HG03159 (cell line): ENCODE results near the gene MSI2.

Experiments used
- ATAC-seq: cut with Tn5 transposase; IDR thresholded peaks from one replicate; pipeline ENCODE4 v1.9.1; 2021; ENCODE audit warnings: mild to moderate bottlenecking, moderate library complexity; ENCODE audit not compliant: unreplicated experiment

Gene MSI2

GRCh38 chr17:57531648-57532504 lies 275.6 kb downstream of the MSI2 start:
- ATAC-seq = no peak

GRCh38 chr17:57532556-57532955 lies 276.2 kb downstream of the MSI2 start:
- no peak for ATAC-seq

- ATAC-seq = no peak
Observed at GRCh38 chr17:57532966-57533365, 276.6 kb downstream of the MSI2 start.

- ATAC-seq = no peak
Observed at GRCh38 chr17:57533684-57534305, 277.5 kb downstream of the MSI2 start.

GRCh38 chr17:57534863-57535248 lies 278.5 kb downstream of the MSI2 start:
- ATAC-seq = no peak

- no peak for ATAC-seq
Observed at GRCh38 chr17:57535249-57535966, 279.1 kb downstream of the MSI2 start.

GRCh38 chr17:57536289-57536688 lies 280.0 kb downstream of the MSI2 start:
- no peak for ATAC-seq

GRCh38 chr17:57536789-57537523 lies 280.6 kb downstream of the MSI2 start:
- no peak for ATAC-seq

- ATAC-seq = no peak
Observed at GRCh38 chr17:57537524-57538410, 281.4 kb downstream of the MSI2 start.

GRCh38 chr17:57538736-57539456 lies 282.6 kb downstream of the MSI2 start:
- ATAC-seq = no peak

- no peak for ATAC-seq
Observed at GRCh38 chr17:57539529-57540301, 283.4 kb downstream of the MSI2 start.

- no peak for ATAC-seq
Observed at GRCh38 chr17:57540596-57540995, 284.3 kb downstream of the MSI2 start.

GRCh38 chr17:57541049-57541448 lies 284.7 kb downstream of the MSI2 start:
- ATAC-seq = no peak

GRCh38 chr17:57541472-57542394 lies 285.4 kb downstream of the MSI2 start:
- no peak for ATAC-seq

GRCh38 chr17:57542510-57542909 lies 286.2 kb downstream of the MSI2 start:
- no peak for ATAC-seq

GRCh38 chr17:57543230-57543629 lies 286.9 kb downstream of the MSI2 start:
- no peak for ATAC-seq

GRCh38 chr17:57544401-57544800 lies 288.1 kb downstream of the MSI2 start:
- no peak for ATAC-seq
